ENCODE results near the gene PTPDC1.

PTPDC1 gene

GRCh38 chr9:94142353-94142752 lies 58.1 kb downstream of the PTPDC1 start:
- DNase-seq = no peak

DNA sequence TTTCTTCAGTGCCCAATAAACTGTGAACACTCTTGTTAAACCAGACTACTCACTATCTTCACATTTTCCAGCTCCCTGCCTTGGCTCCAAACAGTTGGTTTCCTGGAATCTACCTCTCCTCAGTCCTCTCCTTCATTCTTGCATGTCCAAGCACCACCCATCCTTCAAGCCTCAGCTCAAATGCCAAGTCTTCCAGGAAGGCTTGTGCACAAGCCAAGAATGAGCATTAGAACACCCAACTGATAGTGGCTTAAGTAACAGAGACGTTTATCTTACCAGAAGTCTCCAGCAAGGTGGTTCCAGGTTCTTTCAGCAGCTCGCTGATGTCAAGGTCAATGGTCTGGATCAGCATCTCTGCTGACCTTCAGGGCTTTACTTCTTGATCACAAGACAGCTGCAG lies 60.1 kb downstream of the PTPDC1 start:
- DNase-seq = no peak

GRCh38 chr9:94145640-94146039 lies 61.4 kb downstream of the PTPDC1 start:
- DNase-seq = no peak

DNA sequence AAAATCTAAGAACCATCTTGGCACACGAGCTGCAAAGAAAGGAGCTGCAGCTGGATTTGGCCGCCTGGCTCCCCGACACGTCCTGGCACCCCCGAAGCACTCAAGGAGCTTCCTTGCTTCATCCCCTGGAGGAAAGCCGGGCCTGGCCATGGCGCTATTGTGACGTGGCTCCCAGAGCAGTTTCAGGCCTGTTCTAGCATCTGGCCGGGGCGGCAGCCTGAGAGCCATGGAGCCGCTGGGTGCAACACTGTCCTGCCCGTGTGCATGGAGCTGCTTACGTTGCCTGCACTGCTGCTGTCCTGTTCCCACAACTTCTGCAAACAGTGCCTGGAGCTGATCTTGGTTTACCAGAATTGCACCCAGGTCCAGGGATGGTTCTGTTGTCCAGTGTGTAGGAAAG lies 63.5 kb downstream of the PTPDC1 start:
- DNase-seq = no peak

DNA sequence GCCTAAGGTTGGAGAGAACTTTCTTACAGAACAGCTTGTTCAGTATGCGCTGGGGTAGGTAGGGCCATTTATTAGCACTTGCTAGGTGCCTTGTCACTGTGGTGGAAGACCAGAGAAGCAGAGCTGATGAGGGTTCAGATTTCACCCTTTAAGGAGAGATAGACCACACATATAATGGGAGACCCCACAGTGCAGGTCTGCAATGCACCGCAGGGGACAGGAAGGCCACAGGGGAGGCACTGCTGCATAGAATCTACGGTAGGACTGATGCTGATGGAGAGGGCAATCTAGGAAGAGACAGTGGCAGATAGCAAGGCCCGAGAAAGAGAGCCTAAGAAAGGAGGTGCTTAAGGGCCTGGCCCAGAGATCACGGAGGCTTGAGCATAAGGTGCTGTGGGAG lies 64.2 kb downstream of the PTPDC1 start:
- no peak for DNase-seq

DNA sequence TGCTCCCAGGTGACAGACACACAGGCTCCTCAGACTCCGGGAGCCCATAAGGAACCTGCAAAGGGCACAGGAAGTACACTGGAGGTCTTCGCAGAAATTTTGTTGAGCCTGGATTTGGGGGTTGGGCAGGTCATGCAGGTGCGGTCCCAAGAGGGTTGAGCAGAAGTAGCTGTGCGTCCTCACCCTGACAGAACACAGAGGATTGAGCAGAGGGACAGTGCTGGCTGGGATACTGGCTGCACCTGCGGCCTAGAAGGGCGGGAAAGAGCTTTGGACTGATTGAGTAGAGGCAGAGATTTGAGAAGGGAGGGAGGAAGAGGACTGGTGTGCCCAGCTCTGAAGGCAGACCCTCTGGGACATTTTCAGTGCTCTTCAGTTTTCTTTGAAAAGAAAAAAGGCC lies 65.4 kb downstream of the PTPDC1 start:
- no peak for DNase-seq

GRCh38 chr9:94150279-94150828 lies 66.1 kb downstream of the PTPDC1 start:
- no peak for DNase-seq

DNA sequence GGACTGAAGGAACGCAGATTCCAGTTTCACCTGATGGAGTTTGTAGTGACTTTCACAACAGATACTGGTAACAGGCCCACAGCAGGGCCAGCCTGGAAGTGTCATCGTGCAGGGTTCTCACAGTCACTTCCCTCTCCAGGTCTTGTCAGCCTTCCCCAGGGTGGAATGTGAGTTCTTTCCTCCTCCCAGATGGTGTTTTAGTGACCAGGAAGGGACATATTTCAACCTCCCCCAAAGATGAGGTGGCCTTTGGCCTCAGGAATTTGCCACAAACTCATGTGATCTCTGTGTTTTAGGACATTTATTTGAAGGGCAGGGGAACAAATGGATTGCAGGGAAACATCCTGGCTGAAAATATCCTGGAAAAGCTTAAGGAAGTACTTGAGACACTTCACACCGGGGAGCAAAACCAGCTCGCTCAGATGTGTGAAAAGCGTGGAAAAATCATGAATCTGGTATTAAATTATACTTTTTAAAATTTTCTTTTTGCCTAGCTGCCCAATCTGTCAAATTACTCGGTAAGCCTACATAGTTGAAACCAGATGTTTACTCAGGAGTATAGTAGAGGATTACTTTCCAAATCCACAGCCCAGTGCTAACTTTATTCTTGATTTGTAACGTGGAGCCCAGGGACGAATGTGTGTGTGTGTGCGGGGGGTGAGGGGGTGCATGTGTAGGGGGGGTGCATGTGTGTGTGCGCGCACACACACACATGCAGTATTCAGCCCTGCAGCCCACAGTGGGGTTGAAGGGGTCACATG lies 66.8 kb downstream of the PTPDC1 start:
- DNase-seq = no peak

- DNase-seq = no peak
These were observed 69.6 kb downstream of the PTPDC1 start for GRCh38 chr9:94153905-94154304.

GRCh38 chr9:94156348-94157049 lies 72.2 kb downstream of the PTPDC1 start:
- DNase-seq = no peak

DNA sequence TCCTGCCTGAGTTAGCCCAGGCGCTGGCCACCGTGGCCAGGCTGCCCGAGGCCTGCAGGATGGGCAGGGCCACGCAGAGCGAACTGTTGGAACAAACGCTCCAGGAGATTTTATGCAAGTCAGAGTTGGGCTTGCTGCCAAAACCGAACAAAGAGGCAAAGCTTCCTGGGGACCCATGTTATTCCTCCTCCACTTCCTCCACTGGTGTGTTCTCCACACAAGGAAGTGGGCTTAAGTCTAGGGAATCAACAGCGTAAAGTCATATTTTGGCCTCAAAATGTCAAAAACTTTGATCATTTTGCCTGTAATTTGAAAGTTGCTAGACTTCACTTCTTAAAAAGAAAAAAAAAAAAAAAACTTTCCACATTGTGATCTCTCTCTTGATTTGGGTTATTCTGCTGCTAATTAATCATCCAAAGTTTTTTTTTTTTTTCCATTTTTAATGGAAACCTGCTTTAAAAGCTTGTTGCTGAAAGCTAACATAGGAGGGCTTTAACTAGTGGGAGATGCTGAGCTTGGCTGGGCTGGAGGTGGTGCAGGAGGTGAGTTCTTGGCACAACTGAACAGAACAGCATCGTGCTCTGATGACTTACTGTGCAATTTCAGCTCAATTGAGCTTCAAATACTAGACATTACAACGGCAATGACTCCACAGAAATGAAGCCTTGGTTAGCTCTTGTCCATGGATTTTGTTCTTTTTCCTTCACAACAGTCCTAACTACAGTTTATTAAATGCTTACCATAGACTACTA lies 73.0 kb downstream of the PTPDC1 start:
- peak; percentile 18 for DNase-seq

All from NCI-H2171 treated with DMSO at 0.1 percent for 48 hours (cell line).